Hepatocyte (in vitro differentiated cells): ENCODE results near the gene KLK8. TPM values are rescaled to one million over a fixed set of nuclear protein-coding genes. Genes with fewer than 3 reads are reported as not detected.
"Not testable (repeated sequence)": the region's sequence is repeated elsewhere in the genome, so short reads cannot be mapped to it uniquely, and the experiment has no call there.

Experiments
- DNase-seq: peaks from one replicate; pipeline ENCODE4 v3.0.0-alpha.2; 2016; ENCODE audit warnings: low spot score
- H2AFZ ChIP-seq: fragments of 200-600 bp; sonication (generic); 2 replicates; pipeline ENCODE4 v1.6.0; 2016; ENCODE audit warnings: antibody characterized with exemption, mild to moderate bottlenecking
- H3K27ac ChIP-seq: fragments of 200-600 bp; sonication (generic); 2 replicates; pipeline ENCODE4 v1.5.1; 2016; ENCODE audit warnings: mild to moderate bottlenecking
- H3K27me3 ChIP-seq: fragments of 200-600 bp; sonication (generic); 2 replicates; pipeline ENCODE4 v1.6.1; 2016
- H3K36me3 ChIP-seq: fragments of 200-600 bp; sonication (generic); replicated peaks from 2 replicates; pipeline ENCODE4 v1.5.1; 2016; ENCODE audit warnings: low read depth; ENCODE audit not compliant: insufficient read depth
- H3K4me1 ChIP-seq: fragments of 200-600 bp; sonication (generic); 2 replicates; pipeline ENCODE4 v1.5.1; 2016; ENCODE audit warnings: mild to moderate bottlenecking, moderate library complexity; ENCODE audit not compliant: insufficient read depth
- H3K4me2 ChIP-seq: fragments of 200-600 bp; sonication (generic); 2 replicates; pipeline ENCODE4 v1.6.0; 2016
- H3K4me3 ChIP-seq: fragments of 200-600 bp; sonication (generic); 2 replicates; pipeline ENCODE4 v1.5.1; 2016; ENCODE audit warnings: mild to moderate bottlenecking
- H3K79me2 ChIP-seq: fragments of 200-600 bp; sonication (generic); 2 replicates; pipeline ENCODE4 v1.6.0; 2017; ENCODE audit warnings: mild to moderate bottlenecking
- H3K9me2 ChIP-seq: fragments of 200-600 bp; sonication (generic); replicated peaks from 2 replicates; pipeline ENCODE4 v1.6.0; 2017; ENCODE audit warnings: mild to moderate bottlenecking; ENCODE audit not compliant: insufficient read depth
- H3K9me3 ChIP-seq: fragments of 200-600 bp; sonication (generic); 2 replicates; pipeline ENCODE4 v1.5.1; 2016; ENCODE audit warnings: low read depth, mild to moderate bottlenecking
- H4K20me1 ChIP-seq: fragments of 200-600 bp; sonication (generic); 2 replicates; pipeline ENCODE4 v1.6.0; 2016; ENCODE audit warnings: mild to moderate bottlenecking; ENCODE audit not compliant: insufficient read depth, poor library complexity, severe bottlenecking
- EZH2 ChIP-seq: fragments of 200-600 bp; sonication (generic); IDR thresholded peaks from 2 replicates; pipeline ENCODE4 v1.6.1; 2016; ENCODE audit warnings: antibody characterized with exemption, mild to moderate bottlenecking, borderline replicate concordance
- EZH2phosphoT487 ChIP-seq: fragments of 200-600 bp; sonication (generic); IDR thresholded peaks from one replicate; pipeline ENCODE4 v1.6.1; 2018; ENCODE audit warnings: antibody characterized with exemption, mild to moderate bottlenecking, low read depth, moderate library complexity; ENCODE audit not compliant: unreplicated experiment, severe bottlenecking
- WGBS: methylation state at CpG from one replicate; pipeline ENCODE4 v1.1.6; 2016; ENCODE audit warnings: low lambda C conversion rate; ENCODE audit errors: missing lambda C conversion rate; 5-methylcytosine and 5-hydroxymethylcytosine counted together
- polyA plus RNA-seq: library from polyadenylated mRNA; unstranded; fragments of >200 nt; fragmentation: Nextera tagmentation; extraction: Ambion mirVana; gene quantifications from 2 replicates; pipeline ENCODE4 v1.2.1, GENCODE V29; 2016
- total RNA-seq: library from RNA; depleted of rRNA; stranded (reverse); fragments of >200 nt; gene quantifications from 2 replicates; pipeline ENCODE4 v1.2.3, GENCODE V29; 2014
- TF ChIP-seq, protein P1 (sequence below): fragments of 200-600 bp; sonication (generic); IDR thresholded peaks from 2 replicates; pipeline ENCODE4 v1.5.1; 2016; ENCODE audit warnings: antibody characterized with exemption, mild to moderate bottlenecking; ENCODE audit not compliant: poor library complexity

The KLK8 gene
- total and polyA plus RNA-seq, 2 experiments from 2014 or later: 0.87 to 5.4 TPM

DNA sequence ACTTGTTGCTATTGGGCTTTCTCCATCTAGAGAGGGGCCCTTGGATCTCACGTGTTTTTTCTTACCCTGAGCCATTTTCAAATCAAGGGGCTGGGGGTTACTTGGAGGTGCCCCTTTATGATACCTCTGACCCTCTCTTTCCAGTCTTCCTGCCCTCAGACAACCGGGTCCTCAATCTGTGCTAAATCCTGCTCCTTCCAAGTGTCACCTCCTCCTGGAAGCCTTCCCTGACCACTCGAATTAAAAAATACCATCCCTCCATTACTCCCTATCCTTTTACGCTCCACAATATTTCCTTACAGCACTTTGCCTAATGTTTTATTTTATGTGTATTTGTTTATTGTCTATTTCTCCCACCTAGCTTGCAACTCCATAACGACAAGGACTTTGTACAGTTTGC is 3.3 kb downstream of the KLK8 start:
- no peaks in the 10 kb centered on the region for H3K9me2 ChIP-seq
- no peaks in the 10 kb centered on the region for H3K9me3 ChIP-seq
- H2AFZ ChIP-seq: no peak overlapping the region
- H3K36me3 ChIP-seq: no peaks in the 10 kb centered on the region
- TF ChIP-seq, protein P1, sequence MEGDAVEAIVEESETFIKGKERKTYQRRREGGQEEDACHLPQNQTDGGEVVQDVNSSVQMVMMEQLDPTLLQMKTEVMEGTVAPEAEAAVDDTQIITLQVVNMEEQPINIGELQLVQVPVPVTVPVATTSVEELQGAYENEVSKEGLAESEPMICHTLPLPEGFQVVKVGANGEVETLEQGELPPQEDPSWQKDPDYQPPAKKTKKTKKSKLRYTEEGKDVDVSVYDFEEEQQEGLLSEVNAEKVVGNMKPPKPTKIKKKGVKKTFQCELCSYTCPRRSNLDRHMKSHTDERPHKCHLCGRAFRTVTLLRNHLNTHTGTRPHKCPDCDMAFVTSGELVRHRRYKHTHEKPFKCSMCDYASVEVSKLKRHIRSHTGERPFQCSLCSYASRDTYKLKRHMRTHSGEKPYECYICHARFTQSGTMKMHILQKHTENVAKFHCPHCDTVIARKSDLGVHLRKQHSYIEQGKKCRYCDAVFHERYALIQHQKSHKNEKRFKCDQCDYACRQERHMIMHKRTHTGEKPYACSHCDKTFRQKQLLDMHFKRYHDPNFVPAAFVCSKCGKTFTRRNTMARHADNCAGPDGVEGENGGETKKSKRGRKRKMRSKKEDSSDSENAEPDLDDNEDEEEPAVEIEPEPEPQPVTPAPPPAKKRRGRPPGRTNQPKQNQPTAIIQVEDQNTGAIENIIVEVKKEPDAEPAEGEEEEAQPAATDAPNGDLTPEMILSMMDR: no peak
- TF ChIP-seq EZH2phosphoT487: no peak
- no peak for TF ChIP-seq EZH2
- DNase-seq: no peak
- H4K20me1 ChIP-seq: no peaks in the 10 kb centered on the region
- H3K4me3 ChIP-seq: no peak overlapping the region
- H3K27me3 ChIP-seq: peaks cover 10% of the 10 kb centered on the region
- H3K27ac ChIP-seq: no peak overlapping the region
- H3K4me1 ChIP-seq: no peaks in the 10 kb centered on the region
- H3K4me2 ChIP-seq: no peak overlapping the region
- H3K79me2 ChIP-seq: no peaks in the 10 kb centered on the region
- whole genome bisulfite sequencing: 71% methylated on average over 5 of the region's 5 CpGs

DNA sequence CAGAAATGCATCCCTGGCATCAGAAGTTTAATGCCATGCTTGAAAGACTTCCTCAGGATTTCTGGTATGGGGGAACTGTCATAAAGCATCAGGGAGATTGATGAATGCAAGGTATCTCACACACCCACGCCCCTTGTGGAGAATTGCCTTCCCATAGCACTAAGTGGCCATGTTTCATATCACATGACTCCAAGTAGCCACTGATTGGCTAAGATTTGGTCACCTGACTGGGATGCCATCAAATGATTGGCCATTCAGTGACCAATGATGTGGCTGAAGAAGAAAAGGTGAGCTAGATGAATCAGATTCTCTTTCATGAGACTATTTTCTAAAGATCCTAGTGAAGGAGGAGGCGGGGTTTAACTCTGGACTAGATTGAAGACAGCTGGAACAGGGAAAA is 7.3 kb downstream of the KLK8 start:
- Histone ChIP-seq H3K27ac (no peak overlapping the region), H3K4me3 (no peak overlapping the region), H3K9me3 (no peaks in the 10 kb centered on the region), H3K9me2 (no peaks in the 10 kb centered on the region), H4K20me1 (no peaks in the 10 kb centered on the region), H3K27me3 (peaks cover 6% of the 10 kb centered on the region), H3K36me3 (no peaks in the 10 kb centered on the region), H3K79me2 (no peaks in the 10 kb centered on the region), H2AFZ (no peak overlapping the region), H3K4me2 (no peak overlapping the region), H3K4me1 (no peaks in the 10 kb centered on the region)
- DNase-seq: no peak
- 72% methylated on average over 2 of the region's 2 CpGs for WGBS
- TF ChIP-seq EZH2 (no peak), EZH2phosphoT487 (no peak)
- TF ChIP-seq, protein P1: no peak

DNA sequence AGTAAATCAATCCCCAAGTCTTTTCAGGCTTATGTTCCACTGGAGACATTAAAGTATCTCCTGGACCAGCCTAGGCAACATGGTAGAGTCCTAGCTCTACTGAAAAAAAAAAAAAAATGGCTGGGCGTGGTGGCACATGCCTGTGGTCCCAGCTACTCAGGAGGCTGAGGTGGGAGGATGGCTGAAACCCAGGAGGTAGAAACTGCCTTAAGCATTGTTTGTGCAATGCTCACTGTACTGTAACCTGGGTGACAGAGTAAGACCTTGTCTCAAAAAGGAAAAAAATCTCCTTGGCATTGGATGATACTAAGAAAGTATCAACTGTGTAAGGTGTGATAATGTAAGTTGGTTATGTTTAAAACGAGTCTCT is 8.8 kb downstream of the KLK8 start:
- TF ChIP-seq EZH2: no peak
- no peak for TF ChIP-seq EZH2phosphoT487
- TF ChIP-seq, protein P1: no peak
- Histone ChIP-seq H3K4me3 (no peak overlapping the region), H3K79me2 (no peaks in the 10 kb centered on the region), H3K4me2 (no peak overlapping the region), H3K27ac (no peak overlapping the region), H3K9me3 (no peaks in the 10 kb centered on the region), H2AFZ (no peak overlapping the region), H3K36me3 (no peaks in the 10 kb centered on the region), H3K4me1 (no peaks in the 10 kb centered on the region), H3K27me3 (peaks cover 6% of the 10 kb centered on the region), H4K20me1 (no peaks in the 10 kb centered on the region), H3K9me2 (no peaks in the 10 kb centered on the region)
- DNase-seq: no peak
- WGBS: 71% methylated on average over 2 of the region's 2 CpGs

DNA sequence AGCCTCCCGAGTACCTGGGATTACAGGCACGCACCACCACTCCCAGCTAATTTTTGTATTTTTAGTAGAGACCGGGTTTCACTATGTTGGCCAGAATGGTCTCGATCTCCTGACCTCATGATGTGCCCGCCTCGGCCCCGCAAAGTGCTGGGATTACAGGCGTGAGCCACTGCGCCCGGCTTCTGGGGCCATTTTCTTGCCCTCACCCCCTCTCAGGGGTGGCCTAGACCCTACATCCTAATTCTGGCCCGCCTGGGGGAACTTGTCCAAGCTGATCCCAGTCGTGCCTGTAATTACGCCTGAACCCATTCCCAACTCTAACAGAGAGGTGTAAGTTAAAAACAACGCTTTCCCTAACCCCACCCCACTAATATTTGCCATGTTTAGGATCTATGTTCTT is 17.0 kb downstream of the KLK8 start:
- not testable (repeated sequence) for H3K27ac ChIP-seq, H3K4me3 ChIP-seq, H3K79me2 ChIP-seq, H3K36me3 ChIP-seq, H3K4me2 ChIP-seq, H3K9me3 ChIP-seq, H2AFZ ChIP-seq, H3K9me2 ChIP-seq, H3K4me1 ChIP-seq, H4K20me1 ChIP-seq, DNase-seq
- 88% methylated on average over 14 of the region's 14 CpGs for WGBS
- H3K27me3 ChIP-seq: peaks cover 22% of the 10 kb centered on the region
